ENCODE results near the gene THRA.
"Not testable (repeated sequence)": the region's sequence is repeated elsewhere in the genome, so short reads cannot be mapped to it uniquely, and the experiment has no call there.

DNA sequence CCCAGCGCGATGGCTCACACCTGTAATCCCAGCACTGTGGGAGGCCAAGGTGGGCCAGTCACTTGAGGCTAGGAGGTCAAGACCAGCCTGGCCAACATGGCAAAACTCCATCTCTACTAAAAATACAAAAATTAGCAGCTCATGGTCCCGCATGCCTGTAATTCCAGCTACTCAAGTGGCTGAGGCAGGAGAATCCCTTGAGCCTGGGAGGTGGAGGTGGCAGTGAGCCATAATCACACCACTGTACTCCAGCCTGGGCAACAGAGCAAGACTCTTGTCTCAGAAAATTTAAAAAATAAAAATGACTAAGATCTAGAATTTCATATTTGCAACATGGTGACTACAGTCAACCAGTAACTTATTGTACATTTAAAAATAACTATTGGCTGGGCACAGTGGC is 80.4 kb downstream of the THRA start:
- TF ChIP-seq, protein P1, sequence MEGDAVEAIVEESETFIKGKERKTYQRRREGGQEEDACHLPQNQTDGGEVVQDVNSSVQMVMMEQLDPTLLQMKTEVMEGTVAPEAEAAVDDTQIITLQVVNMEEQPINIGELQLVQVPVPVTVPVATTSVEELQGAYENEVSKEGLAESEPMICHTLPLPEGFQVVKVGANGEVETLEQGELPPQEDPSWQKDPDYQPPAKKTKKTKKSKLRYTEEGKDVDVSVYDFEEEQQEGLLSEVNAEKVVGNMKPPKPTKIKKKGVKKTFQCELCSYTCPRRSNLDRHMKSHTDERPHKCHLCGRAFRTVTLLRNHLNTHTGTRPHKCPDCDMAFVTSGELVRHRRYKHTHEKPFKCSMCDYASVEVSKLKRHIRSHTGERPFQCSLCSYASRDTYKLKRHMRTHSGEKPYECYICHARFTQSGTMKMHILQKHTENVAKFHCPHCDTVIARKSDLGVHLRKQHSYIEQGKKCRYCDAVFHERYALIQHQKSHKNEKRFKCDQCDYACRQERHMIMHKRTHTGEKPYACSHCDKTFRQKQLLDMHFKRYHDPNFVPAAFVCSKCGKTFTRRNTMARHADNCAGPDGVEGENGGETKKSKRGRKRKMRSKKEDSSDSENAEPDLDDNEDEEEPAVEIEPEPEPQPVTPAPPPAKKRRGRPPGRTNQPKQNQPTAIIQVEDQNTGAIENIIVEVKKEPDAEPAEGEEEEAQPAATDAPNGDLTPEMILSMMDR (optimal IDR thresholded peaks at IDR 0.05 in 1 of 3, IDR thresholded peaks at IDR 0.05 in 1 of 3, conservative IDR thresholded peaks at IDR 0.05 in 1 of 3; ENCODE audit: extremely low read depth in 1 of 3, insufficient read depth in 2 of 3, low read length in 3 of 3): not testable (repeated sequence)
- TF ChIP-seq EZH2 (IDR thresholded peaks at IDR 0.05; ENCODE audit: low read length): not testable (repeated sequence)
